Epithelial cell of proximal tubule (primary cell): ENCODE data around the gene GRK6. TPM values are rescaled to one million over a fixed set of nuclear protein-coding genes. Genes with fewer than 3 reads are reported as not detected.

Experiments used
- DNase-seq: peaks from one replicate; pipeline ENCODE4 v3.0.0-alpha.2; 2011; ENCODE audit warnings: low read depth
- H3K4me3 ChIP-seq: 2 replicates; pipeline ENCODE4 v1.5.1; 2011; ENCODE audit warnings: low read depth, mild to moderate bottlenecking, low read length
- total RNA-seq: library from RNA; depleted of rRNA; stranded (reverse); fragments of >200 nt; gene quantifications from 2 replicates; pipeline ENCODE4 v1.2.3, GENCODE V29; 2015
- TF ChIP-seq, protein P1 (sequence below): conservative IDR thresholded peaks from 2 replicates; pipeline ENCODE4 v1.5.1; 2012; ENCODE audit warnings: low read depth, mild to moderate bottlenecking, low read length

The GRK6 gene
- total RNA-seq, 1 donor from 2014 or later, result 95.8 TPM

DNA sequence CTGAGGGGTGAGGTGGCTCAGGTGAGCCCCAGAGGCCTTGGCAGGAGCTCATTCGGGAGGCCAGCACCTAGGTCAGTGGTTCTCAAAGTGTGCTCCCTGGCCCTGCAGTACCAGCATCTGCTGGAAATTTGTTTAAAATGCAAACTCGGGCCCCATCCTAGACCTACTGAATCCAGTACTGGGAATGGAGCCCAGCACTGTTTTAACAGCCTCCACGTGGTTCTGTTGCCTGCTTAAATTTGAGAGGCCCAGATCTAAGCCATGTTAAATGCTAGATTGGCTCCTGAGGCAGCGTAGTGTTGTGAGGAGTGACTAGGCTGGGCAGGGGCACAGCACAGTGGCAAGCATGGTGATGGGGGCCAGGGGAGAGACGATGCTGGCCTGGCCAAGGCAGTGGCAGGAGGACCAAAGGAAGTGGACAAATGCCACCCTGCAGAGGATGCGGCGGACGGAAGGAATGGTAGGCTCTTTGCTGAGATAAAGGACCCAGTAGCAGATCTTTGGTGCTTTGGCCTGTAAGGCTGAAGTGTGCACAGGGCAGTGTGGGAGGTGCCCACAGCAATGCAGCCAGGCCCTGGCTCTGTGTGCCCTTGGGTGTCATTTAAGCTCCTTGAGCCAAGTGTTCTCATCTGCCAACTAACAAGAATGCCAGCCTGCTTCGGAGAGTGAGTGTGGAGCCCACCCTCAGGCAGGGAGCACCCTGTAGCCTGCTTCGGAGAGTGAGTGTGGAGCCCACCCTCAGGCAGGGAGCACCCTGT is 24.4 kb downstream of the GRK6 start:
- DNase-seq, result no peak
- TF ChIP-seq, protein P1, sequence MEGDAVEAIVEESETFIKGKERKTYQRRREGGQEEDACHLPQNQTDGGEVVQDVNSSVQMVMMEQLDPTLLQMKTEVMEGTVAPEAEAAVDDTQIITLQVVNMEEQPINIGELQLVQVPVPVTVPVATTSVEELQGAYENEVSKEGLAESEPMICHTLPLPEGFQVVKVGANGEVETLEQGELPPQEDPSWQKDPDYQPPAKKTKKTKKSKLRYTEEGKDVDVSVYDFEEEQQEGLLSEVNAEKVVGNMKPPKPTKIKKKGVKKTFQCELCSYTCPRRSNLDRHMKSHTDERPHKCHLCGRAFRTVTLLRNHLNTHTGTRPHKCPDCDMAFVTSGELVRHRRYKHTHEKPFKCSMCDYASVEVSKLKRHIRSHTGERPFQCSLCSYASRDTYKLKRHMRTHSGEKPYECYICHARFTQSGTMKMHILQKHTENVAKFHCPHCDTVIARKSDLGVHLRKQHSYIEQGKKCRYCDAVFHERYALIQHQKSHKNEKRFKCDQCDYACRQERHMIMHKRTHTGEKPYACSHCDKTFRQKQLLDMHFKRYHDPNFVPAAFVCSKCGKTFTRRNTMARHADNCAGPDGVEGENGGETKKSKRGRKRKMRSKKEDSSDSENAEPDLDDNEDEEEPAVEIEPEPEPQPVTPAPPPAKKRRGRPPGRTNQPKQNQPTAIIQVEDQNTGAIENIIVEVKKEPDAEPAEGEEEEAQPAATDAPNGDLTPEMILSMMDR, result no peak
- H3K4me3 ChIP-seq, result no peak overlapping the region

DNA sequence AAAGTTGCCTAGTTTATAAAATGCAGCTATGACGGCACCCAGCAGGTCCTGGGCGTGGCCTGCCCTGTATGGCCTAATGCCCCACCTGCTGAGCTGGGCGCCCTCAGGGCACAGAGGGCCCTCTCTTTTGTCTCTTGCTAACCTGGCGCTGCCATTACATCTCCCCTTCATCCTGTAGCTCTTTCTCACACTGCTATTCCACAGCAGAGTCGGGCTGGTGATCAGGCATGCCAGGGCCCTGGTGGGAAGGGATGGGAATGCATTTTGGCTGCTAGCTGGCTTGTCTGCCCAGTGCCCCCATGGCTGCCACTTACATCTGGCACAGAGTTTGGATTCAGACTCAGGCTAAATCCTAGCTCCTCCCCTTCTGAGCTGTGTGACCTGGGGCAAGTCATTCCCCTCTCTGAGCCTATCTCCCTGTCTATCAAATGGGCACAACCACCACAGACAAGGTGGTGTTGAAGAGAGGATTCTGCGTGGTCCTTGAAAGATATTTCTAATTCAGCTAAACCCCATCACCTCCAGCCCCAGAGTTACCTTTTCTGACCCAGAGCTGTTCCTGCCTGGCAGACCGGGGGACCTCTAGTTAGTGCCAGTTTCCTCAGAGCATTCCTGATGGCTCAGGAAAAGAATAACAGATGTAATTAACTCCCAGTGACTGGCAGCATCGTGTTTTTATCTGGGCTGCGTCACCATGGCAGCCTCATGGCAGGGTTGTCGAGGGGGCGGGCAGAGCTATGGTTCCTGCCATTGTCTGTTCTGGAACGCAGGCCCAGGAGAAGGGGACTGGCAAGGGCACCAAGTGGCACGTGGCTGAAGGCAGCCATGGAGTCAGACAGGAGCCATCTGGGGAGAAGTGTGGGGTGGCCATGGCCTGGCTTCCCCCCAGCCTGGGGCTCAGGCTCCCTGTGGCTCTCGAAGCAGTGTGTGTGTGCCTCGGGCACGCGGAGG is 26.5 kb downstream of the GRK6 start:
- DNase-seq, result no peak
- TF ChIP-seq, protein P1, result no peak
- no peak overlapping the region for H3K4me3 ChIP-seq

DNA sequence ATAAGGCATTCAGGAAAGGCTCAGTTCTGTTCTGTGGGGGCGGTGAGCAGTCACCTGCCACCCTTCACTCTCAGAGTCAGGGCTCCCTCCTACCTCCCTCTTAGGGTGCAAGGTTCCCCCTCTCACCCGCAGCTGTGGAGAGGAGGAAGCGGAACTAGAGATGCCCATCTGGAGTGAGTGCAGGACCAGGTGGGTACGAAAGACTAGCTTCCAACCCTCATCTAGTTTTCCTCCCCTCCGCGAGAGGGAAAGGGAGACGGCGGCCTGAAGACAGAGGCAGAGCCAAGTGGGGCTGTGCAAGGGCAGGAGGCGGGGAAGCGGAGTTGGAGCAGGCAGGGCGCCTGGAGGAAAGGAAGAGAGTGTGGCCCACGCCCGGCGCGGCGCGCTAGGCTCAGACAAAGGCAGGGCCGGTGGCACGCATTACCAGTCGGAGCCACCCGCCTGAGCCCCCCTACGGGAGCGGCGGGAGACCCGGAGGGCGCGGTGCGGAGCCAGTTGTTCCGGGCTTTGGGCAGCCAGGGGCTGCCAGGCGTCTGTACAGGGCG is 27.4 kb downstream of the GRK6 start:
- DNase-seq, result no peak
- TF ChIP-seq, protein P1, result no peak
- peak overlapping the region; percentile 69 for H3K4me3 ChIP-seq

DNA sequence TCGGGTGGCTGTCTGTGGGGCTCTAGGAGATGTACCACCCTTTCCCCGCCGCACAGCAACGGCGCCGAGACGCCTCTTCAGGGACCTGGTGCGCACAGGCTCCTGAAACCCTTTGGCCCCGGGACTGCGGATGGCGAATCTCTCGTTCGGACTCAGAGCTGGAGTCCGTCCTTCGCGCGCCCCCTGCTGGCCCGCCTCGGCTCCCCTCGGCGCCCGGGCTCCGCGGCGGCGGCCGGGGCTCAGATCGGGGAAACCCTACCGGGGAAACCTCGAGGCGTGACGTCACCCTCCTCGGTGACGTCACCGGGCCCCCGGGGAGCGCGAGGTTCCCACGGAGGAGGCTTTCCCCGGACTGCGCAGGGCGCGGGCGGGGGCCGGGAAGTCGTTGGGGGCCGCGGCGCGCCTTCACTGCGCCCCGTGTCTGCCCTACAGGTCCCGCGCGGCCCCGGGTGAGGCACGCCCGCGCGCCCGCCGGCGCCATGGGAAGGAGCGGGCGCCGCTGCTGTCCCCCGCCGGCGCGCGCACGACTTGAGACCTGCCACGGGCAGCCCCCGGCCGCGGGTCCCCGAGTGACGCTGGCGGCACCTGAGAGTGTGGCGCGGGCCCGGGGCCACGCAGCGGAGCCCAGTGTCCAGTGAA is 28.0 kb downstream of the GRK6 start:
- no peak for DNase-seq
- peak overlapping the region; percentile 69 for H3K4me3 ChIP-seq
- TF ChIP-seq, protein P1, result peak; percentile 84

DNA sequence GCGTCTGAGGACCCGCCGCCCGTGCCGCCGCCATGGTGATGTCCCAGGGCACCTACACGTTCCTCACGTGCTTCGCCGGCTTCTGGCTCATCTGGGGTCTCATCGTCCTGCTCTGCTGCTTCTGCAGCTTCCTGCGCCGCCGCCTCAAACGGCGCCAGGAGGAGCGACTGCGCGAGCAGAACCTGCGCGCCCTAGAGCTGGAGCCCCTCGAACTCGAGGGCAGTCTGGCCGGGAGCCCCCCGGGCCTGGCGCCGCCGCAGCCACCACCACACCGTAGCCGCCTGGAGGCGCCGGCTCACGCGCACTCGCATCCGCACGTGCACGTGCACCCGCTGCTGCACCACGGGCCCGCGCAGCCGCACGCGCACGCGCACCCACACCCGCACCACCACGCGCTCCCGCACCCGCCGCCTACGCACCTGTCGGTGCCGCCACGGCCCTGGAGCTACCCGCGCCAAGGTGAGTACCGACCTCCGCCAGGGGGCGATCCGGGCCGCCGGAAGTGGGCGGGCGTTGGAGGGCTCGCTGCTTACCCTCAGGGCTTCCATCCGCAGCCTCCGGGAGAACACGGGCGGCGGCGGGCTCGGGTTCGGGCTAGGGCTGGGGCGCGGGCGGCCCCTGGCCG is 28.7 kb downstream of the GRK6 start:
- TF ChIP-seq, protein P1, result peak; percentile 60
- no peak for DNase-seq
- peak overlapping the region; percentile 69 for H3K4me3 ChIP-seq
